Hematopoietic multipotent progenitor cell treated with erythropoietin and hydrocortisone succinate and interleukin-3 and kit ligand, for 4 days (in vitro differentiated cells): ENCODE results near the gene CACHD1.

ENCODE experiments used
- DNase-seq: peaks from one replicate; pipeline ENCODE4 v3.0.0-alpha.2; 2015

Gene CACHD1

DNA sequence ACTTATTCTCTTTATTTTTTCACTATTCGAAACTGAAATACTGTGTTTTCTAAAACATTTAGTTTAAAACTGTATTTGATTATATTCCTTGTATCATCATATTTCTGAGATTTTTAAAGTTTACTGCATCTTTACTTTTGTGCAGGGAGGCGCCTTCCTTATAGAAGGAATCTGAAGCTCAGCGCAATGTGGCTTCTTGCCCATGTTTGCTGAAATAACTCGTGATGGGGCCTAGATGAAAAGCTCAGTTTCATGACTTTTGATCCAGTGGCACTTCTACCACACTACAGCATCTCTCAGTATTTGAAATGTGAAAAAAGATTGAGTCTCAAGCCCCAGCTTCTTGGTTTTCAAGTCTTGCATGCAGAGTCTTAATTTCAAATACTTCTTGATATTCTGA lies 28.4 kb downstream of the CACHD1 start:
- no peak for DNase-seq

DNA sequence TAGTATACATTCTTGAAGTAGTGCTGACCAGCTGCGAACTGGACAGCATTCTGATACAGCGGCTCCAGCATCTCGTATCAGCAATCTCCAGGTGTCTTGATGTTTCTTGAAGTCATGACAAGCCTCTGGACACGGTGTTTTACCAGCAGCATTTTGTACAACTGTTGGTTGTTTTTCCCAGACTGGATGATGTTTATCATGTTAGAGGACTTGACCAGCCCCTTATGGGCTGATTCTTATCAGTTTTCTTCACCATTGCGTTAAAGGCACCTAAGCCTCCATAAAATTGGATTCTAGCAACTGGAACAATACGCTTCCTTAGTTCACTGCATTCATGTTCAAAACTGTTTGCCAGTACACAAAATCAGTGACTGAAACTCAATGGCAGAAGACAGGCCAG lies 29.1 kb downstream of the CACHD1 start:
- no peak for DNase-seq

DNA sequence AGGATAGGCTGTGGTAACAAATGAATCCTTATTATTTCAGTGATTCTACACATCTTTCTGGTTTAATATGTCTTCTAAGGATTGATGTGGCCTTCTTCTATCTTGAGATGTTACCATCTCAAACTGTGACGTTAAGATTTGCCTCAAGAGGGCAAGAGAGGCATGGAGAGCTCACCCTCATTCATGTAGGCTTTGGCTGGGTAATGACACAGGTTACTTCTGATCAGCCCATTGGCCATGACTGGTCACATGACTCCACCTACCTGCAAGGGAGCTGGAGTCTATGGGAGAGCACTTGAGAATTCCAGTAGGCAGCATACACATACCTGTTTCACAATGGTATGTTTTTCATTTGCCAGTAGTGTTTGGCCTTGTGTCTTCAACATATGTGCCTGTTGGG lies 30.0 kb downstream of the CACHD1 start:
- peak; percentile 26 for DNase-seq

DNA sequence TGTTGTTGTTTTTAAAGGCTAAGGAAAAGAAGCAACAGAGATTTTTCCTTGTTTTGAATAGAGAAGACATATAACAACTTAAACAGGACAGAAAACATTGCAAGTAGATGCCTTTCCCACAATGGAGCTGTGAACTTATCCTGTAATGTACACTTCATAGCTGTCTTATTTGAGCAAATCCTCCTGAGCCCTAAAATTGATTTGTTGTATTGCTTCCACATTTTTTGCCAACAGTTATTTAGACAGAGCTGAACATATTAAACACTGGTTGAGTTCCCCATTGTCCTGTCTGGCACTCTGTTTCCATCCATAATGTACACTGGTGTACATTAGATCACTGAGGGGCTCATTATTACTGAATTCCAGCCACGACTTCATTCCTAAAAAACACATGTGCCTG lies 32.2 kb downstream of the CACHD1 start:
- DNase-seq = no peak

DNA sequence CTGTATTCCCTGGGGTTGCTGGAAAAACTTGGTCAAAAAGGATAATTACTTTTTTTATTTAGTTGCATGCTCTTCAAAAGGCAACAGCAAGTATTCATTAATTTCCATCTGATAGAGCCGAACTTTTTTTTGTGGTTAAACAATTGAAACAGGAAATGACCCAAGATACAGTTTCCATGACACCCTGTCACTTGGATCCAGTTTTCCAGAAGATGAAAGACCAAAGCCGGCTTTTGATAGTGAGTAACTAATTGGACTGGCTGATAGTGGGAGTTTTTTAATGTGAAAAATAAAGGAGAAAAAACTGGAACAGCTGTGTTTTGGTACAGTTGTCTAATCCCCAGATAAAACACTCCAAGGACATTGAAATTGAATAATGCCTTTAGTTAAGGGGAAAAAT lies 33.0 kb downstream of the CACHD1 start:
- DNase-seq = peak; percentile 25

DNA sequence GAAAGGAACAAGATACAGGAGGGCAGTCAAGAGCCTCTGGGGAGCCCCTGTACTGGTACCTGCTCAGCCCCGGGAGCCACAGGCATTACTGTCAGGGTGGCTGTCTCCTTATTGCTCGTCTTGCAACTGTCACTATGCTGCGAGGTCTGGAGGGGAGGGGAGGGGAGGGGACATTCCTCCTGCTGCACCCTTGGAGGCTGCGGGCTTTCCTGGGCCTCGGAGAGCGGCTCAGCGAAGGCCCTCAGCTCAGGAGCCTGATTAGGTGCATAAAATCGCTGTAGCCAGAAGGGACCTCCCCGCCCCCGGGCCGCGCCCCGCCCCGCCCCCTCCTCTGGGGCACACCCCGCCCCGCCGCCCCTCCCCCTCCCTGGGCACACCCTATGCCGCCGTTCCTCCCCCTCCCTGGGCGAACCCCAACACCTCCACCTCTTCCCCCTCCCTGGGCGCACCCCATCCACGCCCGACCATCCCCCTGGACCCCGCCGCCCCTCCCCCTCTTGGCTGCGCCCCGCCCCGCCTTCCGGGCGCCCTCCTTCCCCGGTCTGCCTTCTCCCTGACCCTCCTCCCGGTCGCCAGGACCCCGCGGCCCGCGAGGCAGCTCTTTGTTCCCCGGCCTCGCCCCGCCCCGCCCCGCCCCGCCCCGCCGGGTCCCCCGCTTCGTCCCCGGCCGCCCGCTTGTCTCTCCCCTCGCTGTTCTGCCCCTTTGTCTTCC lies 35.5 kb downstream of the CACHD1 start:
- DNase-seq = peak; percentile 69

DNA sequence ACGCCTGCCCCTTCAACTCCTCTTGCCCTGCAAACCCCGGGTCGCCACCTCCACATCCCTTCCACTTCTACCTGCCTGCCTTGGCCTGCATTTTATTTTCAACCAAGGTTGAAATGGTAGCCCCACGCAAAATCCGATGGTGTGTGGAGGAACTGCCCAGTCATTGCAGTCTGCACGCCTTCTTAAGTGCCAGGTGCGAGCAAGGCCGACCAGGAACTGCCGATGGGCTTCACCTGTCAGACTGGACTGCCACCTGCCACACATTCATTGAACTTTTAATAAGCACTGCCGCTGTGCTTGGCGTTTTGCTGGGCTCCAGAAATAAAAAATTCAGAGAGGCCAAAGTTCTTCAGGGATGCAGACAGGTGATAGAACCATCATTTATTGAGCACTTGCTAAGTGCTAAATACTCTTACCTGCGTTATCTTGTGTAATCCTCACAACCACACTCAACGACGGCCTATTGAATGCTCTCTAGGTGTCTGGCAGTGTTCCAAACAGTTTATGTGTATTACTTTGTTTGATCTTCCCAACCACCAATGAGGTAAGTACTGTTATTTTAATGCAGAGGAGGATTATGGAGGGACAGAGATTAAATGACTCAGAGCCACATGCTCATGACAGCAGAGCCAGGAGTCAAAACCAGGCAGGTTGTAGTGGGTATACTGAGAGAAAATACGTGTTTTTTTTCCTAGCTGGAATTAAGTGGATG lies 36.2 kb downstream of the CACHD1 start:
- peak; percentile 49 for DNase-seq

DNA sequence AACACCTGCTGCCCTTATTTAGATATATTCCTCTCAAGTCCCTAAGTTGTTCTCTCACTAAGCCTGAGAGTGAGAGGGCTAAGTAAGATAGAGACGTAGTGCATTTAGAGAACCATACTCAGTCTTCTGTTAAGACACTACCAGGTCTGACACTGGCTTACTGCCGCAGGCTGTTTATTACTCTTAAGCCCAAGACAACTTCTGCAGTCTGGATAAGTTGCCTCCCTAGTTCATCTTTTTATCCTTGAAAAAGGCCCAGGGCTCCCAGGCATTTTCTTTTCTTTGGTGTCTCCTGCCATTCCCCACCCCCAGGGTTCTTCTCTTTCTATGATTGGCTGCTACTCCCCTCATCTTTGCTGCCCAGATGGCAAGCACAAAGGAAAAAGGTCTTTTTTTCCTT lies 38.7 kb downstream of the CACHD1 start:
- DNase-seq = no peak

DNA sequence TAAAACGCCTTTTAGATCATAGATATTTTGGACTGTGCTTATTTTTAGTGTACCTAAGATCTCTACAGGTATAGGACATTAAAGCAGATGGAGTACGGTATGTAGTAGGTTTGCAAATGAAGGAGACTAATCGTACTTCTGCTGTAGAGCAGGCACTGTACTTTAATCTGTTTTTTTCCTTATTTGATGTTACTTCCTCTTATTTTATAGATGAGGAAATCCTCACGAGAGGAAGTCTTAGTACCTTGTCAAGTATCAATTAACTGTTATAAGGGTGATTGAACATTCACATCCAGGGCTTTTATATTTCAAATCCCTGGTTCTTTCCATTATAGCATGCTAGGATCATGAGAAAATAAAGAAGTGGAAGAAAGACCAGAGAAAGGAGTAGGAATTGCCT lies 41.1 kb downstream of the CACHD1 start:
- peak; percentile 38 for DNase-seq

DNA sequence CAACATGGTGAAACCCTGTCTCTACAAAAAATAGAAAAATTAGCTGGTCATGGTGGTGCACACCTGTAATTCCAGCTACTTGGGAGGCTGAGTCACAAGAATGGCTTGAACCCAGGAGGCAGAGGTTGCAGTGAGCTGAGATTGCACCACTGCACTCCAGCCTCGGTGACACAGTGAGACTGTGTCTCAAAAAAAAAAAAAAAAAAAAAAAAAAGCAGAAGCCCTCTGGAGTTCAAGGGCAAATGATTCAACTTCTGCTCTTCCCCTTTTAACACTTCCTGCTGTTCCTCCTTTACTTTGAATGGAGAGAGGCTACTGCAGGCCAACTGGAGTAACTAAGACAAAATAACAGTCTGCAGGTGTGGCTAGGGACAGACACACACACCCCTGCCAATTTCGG lies 42.3 kb downstream of the CACHD1 start:
- peak; percentile 68 for DNase-seq

DNA sequence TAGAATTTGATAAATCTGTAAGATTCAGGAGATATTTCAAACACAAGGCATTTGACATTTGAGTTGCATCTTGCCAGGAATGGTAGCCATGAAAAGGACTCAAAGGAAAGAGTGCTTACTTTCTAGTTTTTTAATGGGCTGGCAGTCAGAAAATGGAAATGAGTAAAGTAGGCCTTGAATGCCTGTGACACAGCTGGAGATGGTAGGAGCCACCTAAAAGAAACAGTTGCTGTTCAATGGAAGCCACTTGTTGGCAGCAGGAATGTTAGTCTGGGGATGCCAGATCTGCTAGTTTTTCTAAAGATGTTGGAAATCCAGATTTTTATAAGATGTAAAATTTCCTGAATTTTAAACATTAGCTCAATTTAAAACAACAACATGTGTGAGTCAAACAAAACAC lies 43.6 kb downstream of the CACHD1 start:
- DNase-seq = no peak

DNA sequence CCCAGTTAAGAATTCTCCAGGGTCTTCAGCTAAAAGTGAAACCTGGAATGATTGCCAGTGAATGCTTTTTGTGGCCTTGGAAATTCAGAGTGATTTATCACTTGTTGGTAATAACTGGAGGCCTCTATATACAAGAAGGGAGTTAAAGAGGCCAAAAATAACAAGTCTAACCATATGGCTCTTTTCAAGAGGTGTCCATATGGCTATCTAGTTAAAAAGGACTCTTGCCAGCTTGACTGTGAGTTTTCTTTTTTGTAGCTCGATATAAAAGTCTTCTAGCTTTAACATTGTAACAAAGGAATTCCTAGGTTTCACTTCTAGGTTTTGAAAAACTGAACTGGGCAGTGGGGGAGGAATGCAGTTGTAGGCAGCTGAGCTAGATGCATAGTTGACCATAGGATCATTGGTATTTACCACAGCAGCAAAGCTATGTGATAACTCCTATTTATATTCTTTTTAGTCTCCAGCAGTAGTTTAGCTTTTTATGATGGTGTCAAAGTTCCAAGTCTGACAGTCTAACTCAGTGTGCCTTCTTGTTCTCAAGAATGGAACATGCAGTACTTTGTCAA lies 44.4 kb downstream of the CACHD1 start:
- DNase-seq = no peak

DNA sequence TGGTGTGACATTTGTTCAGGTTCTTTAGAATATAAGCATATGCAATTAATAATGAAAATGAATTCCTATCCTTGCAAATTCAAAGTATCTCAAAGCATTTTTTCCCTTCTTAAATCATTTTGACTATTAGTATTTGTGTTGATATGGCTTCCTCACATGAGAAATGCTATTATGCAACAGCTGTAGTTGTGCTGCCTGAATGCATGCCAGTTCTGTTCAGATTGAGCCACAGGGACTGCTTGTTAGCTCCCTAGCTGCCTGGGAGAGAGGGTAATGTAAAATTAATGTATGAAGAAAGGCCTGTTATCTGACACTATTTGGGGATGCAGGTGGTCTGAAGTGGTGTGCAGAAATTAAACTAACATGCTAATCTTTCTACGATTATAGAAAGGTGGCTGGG lies 45.5 kb downstream of the CACHD1 start:
- DNase-seq = peak; percentile 30

DNA sequence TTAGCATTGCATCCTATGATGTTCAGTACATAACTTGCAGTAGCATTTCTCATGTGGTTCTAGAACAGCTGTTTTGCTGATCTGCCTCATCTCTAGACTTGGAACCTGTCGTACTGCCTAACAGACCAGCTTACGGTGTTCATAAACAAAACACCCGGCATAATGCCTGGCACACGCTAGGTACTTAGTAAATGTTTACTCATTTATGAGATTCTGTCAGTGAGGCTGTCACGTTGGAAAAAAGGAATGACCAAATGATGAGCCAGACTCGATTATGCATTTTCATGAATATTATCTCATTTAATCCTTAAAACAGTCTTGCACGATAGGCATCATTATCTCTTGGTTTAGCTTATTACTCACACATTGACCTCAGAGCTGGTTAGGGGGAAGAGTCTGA lies 46.4 kb downstream of the CACHD1 start:
- no peak for DNase-seq

DNA sequence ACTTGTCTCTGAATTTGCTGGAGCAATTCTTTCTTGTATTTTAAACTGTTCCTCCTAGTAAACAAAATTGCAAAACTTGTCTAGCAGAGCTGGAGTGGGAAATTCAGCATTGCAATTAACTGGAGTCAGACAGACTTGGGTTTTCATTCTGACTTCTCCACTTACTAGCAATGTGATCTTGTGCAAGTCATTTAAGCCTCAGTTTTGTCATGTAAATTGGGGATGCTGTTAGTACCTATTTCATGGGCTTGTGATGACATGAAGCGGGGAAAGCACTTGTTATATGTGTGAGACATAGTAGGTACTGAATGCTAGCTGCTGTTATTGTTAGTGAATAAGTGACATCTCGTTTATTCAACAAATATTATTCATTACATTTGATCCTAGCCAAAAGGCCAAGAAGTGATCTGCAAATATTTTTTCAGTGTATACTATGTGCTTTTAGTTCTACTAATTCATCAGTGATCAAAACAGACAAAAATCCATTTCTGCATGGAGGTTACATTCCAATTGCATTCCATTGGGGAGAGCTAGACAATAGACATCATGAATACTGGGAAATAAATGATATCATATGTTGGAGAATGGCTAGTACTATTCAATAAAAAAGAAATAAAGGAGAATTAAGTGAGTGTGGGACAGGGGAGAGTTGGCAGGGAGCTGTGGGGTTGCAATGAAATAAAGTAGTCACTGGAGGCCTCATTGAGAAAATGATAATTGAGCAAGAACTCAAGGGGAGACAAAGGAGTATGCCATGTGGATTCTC lies 47.1 kb downstream of the CACHD1 start:
- DNase-seq = no peak

DNA sequence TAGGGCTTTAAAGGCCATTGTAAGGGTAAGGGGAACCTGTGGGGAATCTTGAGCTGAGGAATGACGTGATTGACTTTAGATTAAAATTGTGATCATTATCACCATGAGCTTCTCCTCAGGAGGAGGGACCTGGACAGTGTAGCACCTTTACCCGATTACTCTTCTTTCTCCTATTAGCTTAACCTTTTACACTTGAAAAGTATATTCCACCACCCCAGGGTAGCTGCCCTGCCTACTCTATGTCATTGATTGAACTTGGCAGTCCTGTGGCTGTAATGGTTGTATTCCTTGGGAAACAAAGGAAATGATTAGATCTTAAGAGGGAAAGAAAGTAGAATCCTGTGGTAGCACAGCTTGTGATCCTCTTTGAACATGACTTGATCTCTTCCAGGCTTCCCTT lies 47.7 kb downstream of the CACHD1 start:
- no peak for DNase-seq

DNA sequence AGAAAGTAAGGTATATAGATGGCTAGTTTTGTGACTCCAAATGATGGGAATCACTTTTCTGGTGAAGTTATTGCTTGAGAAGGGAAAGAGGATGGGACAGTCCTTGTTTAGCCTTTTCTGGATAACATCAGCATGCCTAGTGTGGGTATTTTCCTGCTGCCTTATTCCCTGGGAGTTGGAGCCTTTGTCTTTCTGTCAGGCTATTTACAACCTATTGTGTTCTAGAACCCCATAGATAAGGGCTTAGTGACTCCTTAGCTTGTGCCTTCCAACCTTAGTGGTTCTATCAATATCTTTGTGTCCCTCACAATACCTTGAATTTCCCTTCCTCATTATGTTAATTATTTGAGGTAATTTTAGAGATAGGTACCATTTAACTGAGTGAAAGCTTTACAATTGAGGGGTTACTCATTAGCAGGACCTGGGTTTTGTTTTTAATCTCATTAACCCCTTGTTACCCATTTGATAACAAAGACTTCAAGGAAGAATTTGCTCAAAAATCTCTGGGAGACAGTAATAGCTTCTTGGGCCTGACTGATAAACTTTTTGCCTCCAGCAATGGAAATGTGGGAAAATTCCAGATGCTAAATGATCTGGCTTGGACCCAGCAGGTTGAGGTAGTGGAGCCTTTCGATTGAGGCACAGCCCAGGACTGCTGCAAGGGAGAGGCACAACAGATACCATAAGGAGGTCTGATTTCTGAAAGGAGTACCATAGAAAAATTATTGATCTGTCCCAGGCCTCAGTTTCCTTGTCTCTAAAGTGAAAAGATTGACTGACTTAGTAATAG lies 49.0 kb downstream of the CACHD1 start:
- no peak for DNase-seq

DNA sequence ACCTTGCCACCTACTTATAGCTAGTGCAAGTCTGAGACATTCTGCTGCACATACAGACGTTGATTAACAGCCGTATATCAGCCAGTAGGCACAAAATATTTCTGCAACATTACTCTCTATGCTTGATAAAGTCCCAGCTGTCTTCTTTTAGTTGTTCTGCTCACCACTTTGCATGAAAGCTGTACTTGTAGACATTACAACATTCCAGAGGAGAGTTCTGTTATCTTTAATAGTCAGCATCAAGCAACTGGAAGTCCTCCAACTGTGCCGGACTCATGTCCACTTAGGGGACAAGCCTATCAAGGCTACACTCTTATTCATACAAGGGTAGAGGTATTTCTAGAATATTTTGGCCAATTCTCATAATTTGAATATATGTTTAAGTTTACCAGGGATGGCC lies 50.0 kb downstream of the CACHD1 start:
- DNase-seq = no peak

DNA sequence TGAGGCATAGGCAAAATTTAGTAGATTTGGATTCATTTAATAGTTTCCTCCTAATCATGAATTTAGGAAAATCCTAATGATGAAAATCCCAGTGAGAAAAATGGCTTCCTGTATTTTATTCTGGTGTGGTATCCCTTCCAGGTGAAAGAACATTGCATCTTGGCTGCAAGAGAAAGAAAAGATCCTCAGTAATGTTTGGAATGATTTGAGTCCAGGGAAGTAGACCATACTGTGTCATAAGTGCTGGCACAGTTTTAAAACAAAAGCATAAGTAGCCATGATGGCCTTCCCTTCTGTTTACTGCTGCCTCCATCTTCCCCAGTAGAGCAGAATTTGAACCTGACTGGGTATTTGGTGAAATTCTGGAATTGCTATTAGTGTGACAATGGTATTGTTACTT lies 52.8 kb downstream of the CACHD1 start:
- DNase-seq = no peak

DNA sequence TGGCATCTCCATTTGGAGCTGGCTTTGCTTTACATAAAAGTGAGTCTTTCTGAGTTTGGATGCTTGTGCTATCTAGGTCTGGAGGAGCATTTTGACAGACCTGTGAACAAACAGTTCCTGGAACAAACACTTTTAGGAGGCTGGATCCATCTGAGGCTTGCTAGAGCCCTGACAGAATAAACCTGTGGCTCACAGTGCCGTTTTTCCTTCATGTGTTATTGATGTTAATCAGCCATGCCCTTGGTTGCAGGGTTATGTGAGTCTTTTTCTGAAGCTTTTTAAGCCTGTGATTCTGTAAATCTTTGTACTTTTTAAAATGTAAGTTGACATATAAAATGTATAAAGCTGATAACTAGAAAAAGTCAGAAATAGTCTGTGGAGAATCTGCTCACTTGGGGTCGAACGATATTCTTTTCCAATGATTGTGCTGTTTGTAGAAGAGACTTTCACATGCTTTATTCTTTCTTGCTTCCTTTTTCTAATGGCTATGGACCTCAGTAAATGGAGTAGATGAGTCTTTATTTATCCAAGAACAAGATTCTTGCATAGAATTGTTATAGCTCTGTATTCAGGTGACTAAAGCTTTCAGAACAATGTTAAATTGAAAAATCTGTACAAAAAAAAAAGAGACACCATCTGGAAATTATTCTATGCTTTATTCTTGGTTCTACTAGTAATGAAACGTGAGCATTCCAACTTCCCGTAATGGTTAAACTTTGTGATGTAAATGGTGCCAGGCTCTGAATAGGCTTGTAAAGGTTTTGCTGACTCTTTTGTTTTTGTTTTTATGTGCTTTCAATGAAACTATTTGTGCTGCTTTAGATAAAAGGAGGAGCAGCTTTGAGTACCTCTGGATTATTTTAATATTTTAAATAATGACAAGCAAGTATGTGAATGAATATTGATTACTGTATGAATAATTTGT lies 53.7 kb downstream of the CACHD1 start:
- DNase-seq = no peak

DNA sequence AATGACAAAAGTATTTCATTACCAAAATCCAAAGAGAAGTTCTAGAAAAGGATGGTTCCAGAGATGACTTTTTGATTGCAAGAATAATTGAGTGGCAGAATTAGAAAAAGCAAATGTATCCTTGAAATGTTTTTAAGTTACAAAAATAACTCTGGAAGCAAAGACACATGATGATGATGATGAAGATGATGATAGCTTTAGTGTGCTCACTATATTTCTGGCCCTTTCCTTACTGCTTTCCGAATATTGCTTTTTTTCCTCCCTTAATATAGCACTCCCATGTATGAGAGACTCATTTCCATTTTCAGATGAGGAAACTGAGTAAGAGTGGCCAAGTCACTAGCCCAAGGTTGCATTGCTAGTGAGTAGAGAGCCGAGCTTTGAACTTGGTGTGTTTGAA lies 54.7 kb downstream of the CACHD1 start:
- no peak for DNase-seq
